Left kidney (tissue), 2 donors: ENCODE measurements around the gene AFAP1. TPM values are rescaled to one million over a fixed set of nuclear protein-coding genes. Genes with fewer than 3 reads are reported as not detected.

ENCODE experiments used
- DNase-seq: peaks from one replicate; pipeline ENCODE4 v3.0.0-alpha.2; 2013
- polyA plus RNA-seq: library from polyadenylated mRNA; unstranded; fragments of 120-200 nt; gene quantifications from one replicate; pipeline ENCODE4 v1.2.1, GENCODE V29; 2013; ENCODE audit not compliant: insufficient read length

The AFAP1 gene
- polyA plus RNA-seq, 1 donor = 21.7 TPM

DNA sequence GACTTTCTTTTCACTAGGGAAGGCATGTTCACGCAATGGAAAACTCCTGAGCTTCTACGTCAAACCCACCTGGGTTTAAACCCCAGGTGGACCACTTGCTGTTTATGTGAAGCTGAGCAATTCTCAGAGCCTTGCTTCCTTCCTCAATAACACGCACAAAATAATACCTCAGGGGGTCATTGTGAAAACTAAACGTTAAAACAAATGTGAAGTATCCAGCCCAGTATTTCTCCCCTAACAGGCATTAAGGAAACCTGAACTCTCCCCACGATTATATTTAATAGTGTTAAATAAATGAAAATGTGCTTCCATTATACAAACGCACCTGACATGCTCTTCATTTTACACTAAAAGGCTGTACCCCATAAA, 117.5 kb downstream of the AFAP1 start:
- no peak for DNase-seq

DNA sequence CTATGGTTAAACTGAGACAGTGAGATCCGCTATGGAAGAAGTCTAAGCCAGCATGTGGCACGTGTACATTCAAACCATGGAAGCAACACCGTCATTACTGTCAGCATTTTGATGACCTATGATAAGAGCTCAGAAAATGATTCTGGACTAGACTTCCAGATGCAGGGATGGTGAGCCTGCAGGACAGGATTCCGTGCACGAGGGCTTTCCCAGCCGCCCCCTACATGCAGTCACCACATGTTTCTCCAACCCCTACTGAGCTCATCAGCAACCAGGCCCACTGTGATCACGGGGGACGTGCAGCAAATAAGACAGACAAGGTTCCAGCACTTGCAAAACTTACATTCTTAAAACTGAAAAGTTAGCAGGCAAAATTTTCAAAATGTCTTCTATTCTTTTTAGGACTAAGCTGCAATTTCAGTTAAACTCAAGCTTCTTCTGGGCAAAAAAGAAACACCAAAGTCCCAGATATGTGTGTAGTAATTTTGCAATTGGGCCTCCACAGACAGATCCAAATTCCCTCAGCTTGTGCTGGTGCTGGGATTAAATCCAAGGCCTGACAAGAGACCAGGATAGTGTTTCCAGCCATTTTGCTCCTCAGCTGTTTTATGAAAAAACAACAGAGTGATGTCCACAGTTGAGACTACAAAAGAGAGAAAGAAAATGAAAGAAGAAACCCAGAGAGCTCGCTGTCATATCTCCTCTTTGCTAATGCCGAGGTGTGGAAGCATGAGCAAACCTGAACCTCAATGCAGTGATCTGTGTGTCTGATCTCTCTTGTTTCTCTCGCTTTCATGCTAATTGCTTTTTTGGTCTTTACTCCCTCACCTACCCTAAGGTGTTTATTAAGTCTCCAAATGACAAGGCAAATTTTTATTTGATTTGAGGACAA, 118.2 kb downstream of the AFAP1 start:
- DNase-seq = no peak

DNA sequence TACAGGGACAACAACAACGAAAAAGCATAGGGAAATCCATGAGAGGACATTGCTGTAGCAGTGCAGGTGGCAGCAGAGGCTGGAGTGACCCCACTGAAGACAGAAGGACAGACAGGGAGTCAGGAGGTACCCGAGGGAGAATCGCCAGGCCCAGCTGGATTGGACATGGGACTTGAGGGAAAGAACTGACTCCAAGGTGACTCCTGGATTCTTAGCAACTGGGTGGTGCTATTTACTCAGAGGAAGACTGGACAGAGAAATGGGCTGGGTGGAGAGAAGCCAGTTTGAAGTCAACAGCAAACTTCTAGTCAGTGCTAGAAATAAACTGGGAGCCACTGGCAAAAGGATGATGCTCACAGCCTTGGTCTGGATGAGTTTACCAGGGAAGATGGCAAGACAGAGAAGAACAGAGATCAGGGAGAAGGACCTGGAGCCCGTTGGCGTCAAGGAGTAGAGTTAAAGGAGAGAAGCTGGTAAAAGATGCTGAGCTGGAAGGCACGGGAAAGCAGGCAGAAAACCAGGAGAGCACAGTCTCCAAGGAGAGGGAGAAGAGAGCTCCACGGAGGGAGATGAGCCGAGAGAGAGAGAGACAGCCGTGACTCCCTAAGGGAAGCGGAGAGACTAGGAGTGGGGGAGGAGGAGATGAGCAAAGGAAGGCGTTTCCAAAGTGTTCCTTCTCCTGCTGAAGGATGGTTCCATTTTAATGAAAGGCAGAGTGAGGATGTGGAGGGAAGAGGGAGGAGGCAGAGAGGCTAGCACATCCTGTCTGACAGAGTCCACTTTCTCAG, 119.4 kb downstream of the AFAP1 start:
- no peak for DNase-seq

DNA sequence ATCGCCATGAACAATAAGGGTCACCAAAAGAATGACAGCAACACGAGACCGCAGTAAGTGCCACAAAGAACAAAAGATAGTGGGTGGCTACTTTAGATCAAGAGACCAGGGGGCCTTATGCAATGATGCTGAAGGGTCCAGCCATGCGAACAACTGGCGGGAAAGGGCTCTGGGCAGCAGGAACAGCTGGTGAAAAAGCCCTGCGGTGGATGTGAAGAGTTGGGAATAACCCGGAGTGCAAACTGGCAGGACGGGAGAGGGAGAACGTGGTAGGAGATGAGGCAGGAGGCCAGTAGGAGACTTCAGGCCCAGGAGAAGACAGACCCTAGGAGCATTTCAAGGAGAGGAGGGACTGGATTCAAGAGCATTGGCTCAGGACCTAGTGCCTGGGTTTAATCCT, 120.2 kb downstream of the AFAP1 start:
- DNase-seq = no peak

DNA sequence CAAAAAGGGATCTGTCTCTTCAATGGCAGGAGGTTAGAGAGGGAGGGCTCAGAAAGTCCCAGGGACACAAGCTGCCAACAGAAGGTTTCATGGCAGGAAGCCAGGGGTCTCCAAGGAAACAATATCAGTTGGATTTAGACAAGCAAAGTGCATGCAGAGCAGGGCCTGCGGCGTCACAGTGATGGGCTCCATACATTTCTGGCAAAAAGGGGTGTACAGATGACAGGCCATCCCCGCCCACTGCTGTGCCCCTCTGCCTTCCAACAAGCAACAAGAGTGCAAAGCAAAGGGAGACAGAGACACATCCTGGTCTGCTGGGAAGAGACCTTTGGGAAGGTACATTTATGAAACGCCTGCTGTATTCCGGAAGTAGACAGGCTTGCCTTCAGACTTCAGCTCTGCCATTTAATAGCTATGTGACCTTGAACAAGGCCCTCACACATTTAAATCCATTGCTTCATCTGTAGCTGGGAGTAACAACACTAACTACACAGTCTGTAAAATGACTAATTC, 121.2 kb downstream of the AFAP1 start:
- no peak for DNase-seq

DNA sequence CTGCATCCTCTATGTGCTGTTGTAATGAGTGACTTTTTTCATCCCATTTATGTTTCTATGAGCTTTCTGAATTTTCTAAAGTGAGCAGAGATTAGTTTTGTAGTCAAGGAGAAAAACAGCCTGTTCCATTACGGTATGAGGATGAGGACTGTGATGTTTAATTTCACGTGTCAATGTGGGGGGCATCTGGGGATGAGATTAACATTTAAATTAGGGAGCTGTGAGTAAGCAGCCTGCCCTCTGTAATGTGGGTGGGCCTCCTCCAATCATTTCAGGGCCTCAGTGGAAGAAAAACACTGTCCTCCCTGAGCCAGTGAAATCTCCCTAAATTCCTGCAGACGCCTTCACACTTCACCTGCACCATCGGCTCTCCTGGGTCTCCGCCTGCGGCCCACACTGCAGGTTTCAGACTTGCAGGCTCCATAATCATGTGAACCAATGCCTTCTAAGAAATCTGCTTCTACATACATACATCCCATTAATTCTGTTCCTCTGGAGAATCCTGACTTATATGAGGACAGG, 121.7 kb downstream of the AFAP1 start:
- DNase-seq = no peak

DNA sequence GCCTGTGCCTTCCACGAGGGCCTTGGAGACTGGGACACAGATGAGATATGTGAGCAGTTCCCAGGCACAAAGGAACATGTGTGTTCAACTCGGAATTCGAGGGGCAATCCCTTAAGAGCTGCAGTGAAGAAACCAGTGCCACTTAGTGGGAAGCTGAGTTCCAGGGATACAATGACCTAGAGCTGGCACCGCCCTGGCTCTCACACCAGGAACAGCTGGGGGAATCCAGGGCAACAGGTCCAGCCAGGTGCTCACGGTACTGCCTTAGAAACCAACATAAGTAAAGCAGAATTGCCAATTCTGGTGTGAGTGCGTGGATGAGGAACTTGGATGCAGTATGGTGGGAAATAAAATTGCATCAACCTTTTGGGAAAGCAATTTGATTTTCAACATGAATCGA, 122.9 kb downstream of the AFAP1 start:
- no peak for DNase-seq

DNA sequence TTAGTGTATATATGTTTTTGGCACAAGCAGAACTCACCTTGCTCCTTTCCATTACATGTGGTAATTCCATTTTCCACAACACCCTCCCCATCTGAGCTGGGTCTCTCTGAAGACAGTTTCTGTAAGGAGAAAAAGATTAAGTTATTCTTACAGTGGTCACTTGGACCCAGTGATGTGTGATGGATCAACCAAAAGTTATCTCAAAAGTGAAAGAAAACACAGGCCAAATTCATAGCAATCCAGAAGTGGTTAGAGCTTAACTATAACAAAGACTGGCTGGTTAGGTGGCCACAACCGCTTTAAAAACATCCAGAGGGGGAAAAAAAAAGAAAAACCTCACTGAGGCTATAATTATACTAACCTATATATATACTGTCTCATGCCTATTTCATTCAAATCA, 123.7 kb downstream of the AFAP1 start:
- DNase-seq = no peak

DNA sequence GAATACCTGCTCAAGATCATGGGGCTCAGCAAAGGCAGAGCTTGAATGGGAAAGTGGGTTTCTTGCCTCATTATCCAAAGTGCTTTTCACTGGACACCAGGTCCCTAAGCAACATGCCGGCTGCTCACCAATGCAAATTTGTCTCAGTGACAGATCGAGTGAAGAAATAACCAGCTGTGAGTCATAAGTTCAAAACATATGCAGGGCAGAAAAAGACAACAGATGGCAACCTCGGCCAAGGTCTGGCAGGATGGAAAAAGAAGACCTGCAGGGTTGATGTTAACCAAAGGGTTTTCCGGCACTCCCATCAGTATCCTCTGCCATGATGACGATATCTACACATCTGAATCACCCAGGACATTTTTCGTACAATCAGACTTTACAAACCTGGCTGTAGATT, 124.1 kb downstream of the AFAP1 start:
- no peak for DNase-seq

DNA sequence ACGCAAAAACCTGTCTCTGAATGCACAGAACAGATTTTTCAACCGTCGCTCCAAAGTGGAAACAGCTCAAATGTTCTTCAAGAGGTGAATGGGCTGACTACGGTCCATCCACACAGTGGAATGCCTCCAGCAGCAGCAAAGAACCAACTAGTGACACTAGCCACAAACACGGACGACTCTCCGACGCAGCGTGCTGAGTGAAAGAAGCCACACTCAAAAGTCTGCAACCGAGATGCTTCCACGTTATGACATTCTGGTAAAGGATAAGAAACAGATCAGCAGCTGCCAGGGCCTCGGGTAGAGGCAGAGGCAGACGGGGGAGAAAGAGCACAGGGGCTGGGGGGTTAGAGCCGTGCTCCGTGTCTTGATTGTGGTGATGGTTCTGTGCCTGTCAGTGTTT, 125.2 kb downstream of the AFAP1 start:
- DNase-seq = no peak

DNA sequence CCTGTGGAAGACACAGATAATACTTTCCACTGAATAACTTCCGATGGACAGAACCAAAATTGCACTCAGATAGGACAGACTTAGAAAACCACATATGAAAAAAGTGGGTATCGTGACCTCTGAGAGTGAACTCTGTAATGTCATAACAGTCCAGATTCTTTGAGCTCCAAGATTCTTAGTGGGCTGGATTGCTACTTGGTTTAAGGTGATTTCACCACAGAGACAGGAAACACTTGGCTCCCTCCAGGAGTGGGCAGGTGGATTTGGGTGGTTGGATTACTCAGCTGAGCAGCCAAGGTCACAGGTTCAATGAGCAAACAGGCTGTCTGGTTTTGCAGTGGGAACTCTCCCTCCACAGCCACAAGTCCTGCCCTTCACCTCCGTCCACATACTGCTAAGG, 126.0 kb downstream of the AFAP1 start:
- DNase-seq = no peak

DNA sequence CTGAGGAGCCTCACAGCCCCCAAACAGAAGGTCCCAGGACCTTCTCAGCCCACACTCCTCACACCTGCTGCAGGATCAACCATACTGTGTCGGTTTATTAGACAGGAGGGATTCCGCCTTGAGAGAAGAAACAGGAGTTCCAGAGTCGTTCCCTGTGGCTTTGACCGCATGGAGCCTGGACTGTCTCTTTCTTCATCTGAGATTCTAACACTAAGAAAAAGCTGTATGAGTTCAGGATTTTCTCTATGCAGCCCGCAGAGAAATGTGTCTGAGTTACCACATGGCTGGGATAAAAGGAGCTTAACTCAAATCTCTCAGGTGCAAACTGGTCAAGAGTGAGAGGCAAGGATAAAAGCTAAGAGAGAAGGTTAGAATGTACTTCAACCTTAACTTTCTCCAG, 126.7 kb downstream of the AFAP1 start:
- DNase-seq = no peak

DNA sequence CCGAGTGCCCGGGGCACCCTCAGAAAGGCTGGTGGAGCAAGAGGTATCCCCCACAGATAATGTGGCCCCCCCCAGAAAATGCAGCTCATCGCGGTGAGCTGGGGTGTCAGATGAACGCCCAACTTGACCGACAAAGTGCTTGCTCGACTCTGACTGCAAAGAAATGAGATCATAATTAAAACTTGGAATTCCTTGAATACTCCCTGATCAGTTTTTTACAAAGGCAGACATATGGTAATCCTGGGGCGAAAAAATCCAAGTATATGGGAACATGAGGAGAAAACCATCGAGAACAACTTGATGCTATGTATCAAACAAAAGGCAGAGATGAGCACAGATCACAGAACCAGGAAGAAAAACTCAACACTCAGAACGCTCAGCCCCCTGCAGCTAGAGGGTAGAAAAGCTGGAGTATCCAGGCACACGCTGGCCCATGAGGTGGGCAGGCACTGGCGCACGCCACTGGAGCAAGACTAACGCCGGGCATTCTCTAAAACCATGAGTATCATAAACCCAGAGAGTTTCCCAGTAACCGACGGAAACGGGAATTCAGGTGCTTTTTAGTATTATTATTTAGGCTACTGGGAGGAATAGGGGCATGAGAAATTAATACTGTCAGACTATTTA, 127.3 kb downstream of the AFAP1 start:
- no peak for DNase-seq

DNA sequence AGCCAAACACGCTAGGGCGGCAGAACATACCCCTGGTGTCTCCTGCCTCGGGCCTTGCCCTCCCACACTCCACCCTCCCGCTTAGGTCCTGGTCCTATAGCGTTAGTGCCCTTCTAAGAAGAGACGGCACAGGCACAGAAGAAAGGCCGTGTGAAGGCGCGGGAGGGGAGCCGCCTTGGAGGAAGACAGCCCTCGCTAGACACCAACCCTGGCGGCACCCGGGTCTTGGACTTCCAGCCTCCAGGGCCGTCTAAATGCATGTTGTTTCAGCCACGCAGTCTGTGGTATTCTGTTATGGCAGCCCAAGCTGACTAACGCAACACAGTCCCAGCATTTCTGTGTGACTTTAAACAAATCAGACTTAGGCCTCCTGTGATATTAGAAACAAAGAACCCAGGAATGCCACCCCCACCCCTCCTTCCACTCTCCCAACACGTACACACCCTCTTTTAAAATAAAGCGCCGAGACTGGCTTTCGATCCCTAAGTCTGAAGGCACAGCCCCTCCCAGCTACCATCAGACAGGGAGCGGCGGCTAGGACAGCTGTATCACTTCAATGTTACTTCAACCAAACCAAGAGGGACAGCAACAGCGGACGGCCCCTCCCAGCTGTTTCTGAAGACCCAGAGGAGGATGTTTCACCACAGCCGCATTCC, 128.0 kb downstream of the AFAP1 start:
- DNase-seq = peak; percentile 77

DNA sequence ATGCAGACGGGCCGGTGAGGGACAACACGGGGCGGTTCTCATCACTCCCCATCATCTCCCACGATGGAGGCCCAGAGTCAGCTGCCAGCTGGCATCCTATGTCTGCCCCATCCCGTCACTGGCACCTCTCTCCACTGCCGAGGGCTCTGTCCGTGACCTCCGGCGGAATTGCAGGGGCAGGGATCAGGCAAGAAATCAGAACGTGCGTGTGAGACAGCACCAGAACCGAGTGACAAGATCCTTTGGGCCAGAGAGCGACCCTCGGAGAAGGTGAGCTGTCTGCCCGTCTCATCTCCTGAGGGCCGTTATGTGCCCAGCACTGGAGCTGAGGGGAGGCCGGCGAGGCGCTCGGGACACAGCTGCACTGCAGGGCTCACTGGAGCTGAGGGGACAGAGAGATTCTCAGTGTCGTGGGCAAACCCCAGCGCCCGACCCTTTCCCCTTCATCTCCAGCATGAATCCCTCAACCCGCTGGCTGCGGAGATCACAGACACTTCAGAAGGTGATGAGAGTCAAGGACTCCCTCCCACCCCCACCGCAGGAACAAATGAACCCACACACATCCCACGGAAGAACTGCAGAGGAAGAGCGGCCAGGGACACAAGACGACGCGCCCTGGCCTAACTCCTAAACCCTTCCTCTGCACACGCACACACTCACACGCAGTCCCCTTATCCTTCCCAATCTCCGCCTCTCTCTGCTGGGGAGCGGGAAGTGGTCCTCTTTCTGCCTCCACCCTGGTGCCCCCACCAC, 128.7 kb downstream of the AFAP1 start:
- no peak for DNase-seq

DNA sequence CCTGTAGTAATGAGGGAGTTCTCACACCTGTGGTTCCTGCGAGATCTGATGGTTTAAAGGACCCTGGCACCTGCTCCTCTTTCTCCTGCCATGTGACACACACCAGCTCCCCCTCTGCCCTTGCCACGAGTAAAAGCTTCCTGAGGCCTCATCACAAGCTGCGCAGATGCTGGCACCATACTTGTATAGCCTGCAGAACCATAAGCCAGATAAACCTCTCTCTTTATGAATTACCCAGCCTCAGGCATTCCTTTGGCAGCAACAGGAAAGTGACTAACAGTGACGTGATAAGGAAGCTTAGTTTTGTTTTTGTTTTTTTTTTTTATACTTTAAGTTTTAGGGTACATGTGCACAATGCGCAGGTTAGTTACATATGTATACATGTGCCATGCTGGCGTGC, 130.9 kb downstream of the AFAP1 start:
- DNase-seq = no peak

DNA sequence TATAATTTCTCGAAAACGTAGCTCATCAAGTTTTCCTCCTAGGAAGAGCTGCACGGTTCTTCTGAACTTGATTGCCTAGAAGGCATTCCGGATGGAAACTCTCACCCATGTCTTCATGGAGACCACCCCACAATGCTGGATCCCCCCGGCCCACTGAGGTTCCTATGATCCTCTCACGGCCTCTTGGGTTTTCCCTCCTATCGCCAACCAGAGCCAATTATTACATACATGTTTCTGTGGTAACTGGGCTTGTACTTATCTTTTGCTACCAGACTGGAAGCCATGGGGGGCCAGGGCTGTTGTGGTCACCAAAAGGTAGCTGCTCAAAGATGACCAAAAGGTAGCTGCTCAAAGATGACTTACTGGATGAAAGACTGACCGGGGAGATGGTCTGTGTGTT, 131.5 kb downstream of the AFAP1 start:
- DNase-seq = no peak

DNA sequence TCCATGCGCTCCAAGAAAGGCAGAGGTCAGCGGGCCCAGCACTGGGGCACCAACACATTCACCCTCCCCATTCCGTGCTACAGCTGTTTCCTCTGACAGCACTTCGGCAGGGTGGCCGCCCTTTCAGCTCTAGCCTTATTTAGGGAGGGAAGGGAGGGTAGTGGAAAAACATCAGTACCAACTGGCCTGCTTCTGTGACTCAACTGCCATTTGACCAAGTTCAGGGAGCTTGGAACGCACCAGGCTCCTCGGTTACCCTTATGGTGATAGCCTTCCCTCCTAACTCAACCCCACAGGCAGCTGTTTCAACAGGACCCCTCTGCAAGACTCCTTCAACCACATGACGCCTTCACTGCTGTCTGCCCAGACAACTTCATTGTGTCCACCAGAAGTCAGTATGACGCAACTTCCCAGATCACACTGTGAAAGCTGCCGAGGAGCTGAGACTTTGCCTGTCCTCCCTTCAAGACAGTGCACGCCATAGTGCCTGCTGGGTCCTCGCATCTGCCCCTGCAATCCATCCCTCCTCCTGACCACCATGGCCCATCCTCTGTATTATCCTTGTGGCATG, 132.2 kb downstream of the AFAP1 start:
- DNase-seq = no peak

DNA sequence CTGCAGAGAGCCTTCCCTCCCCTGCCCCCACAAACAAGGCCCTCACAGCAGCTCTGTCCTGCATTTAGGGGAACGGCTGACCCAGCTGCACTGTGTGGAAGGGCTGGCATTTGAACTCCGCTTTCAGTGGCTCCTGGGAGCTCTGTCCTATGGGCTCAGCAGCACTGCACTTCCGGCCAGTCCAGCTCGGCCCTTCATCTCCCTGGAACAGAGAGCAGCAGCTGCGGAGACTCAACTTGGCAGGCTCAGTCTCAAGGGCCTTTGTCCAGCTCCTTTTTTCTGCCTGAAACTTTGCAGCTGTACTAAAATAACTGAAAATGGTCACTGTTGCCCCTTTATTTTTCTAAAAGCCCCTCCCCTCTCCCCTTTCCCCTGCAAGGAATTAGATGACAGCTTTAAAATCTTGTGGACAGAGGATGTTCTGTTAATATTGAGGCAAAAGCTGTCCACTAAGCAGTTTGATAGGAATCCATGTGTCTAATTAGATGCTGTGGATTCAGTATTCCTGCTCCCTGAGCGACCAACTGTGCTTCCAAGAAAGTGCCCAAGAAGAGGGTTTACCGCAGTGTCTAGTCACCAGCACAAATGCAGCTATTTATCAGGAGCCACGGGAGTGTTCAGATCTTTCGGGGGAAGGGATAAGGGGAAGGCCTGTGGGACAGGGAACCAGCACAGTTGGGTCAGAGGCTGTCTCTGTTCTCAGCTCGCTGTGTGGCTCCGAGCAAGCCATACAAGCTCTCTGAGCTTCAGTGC, 133.1 kb downstream of the AFAP1 start:
- peak; percentile 91 for DNase-seq
